HG03342 (cell line): ENCODE data around the gene LEKR1.

Experiments used
- ATAC-seq: cut with Tn5 transposase; IDR thresholded peaks from one replicate; pipeline ENCODE4 v1.9.1; 2021; ENCODE audit warnings: mild to moderate bottlenecking, moderate library complexity; ENCODE audit not compliant: unreplicated experiment

Gene LEKR1

DNA sequence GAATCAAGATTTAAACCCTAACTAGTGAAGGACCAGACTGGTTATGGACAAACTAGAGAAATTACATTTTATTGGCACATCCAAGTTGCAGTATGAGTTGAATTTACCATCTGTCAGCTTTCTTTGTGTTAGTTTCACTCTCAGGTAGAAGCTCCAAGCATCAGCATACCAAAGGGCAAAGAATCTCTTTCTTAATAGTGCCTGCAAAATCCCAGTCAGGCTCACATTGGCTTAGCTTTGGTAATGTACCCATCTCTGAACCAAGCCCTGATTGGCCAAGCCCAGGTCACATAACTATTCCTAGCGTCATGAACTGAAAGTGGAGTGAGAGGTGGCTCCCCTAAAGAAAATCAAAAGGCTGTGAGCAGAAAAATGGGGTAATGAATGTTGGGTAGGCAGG is 266.9 kb downstream of the LEKR1 start:
- no peak for ATAC-seq

- ATAC-seq = no peak
Measured at GRCh38 chr3:157094301-157094700, 268.1 kb downstream of the LEKR1 start.

GRCh38 chr3:157094751-157095480 is 268.8 kb downstream of the LEKR1 start:
- no peak for ATAC-seq
